Measurements from ENCODE around the gene COL6A5. TPM values are rescaled to one million over a fixed set of nuclear protein-coding genes. Genes with fewer than 3 reads are reported as not detected.

COL6A5 gene
- total and polyA plus RNA-seq, 2 of the 13 experiments (the other 11 are each of a cell fraction or from before 2014, with no cell fraction given) = not detected

GRCh38 chr3:130374033-130374432 is 28.6 kb downstream of the COL6A5 start (continued):
- TF ChIP-seq CEBPZ (IDR thresholded peaks at IDR 0.05; ENCODE audit: low read length) = no peak
- peak; percentile 11; the same call in 1 of the 2 replicates for TF ChIP-seq CREB1 (IDR thresholded peaks at IDR 0.05)
- no peak for TF ChIP-seq CREB1 (CRISPR knock-in tag; IDR thresholded peaks at IDR 0.05)
- no peak for TF ChIP-seq ZNF318 (CRISPR knock-in tag; IDR thresholded peaks at IDR 0.05)
